IPS-NIHi7 (cell line): Measurements from ENCODE around the gene PCDH9.
"Not testable (repeated sequence)": the region's sequence is repeated elsewhere in the genome, so short reads cannot be mapped to it uniquely, and the experiment has no call there.

Experiments
- DNase-seq: peaks from one replicate; pipeline ENCODE4 v3.0.0; 2012; ENCODE audit warnings: mixed read lengths; ENCODE audit errors: extremely low spot score

Gene PCDH9

DNA sequence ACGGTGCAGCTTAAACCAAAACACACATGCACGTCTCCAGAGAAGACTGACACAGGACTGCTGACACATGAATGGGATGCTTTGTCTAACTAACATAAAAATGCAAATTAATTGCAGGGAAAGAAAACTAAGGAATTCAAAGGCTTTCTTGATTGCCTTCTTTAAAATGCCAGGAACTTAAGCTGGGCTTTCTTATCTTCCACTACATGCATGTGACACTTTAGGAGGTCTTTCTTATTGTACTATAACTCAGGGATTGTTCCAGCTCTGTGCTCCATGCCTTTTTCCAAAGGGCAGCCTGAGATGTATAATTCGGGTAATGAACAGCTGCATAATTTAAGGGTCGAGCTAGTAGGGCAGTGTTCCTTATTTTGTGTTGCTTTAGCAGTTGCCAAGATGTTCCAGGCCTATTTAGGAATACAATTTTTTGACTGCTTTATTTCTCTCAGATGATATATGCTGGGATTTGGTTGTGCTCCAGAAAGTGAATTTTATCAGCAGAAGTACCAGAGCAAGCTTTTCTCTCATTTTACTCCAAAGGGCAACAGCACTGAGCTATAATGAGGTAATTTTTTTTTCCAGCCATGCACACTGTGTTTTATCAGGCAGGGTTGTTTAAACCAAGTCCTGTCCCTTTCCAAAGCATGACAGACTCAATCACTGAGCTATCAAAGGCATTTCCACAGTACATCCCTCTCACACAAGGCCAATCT, 885.2 kb downstream of the PCDH9 start:
- no peak for DNase-seq

- no peak for DNase-seq
Observed at GRCh38 chr13:66343224-66343828, 886.8 kb downstream of the PCDH9 start.

GRCh38 chr13:66341635-66342377, 888.3 kb downstream of the PCDH9 start:
- DNase-seq = no peak

DNA sequence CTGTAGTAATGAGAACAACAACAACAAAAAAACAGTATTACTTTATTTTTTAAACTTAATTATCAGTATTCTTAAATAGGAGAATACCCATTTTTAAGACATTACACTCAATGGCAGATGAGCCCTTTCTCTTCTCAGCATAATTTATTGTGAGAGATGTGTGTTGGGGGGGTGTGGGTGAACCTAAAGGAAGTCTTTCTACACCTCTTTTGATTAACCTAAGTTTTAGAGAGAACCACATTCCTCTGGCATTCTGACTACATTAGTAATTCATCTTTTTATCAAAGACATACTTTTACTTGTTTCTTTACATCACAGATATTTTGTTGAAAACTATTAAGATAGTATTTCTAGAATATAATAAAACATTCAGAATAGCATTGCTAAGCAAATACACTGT, 890.9 kb downstream of the PCDH9 start:
- no peak for DNase-seq

DNA sequence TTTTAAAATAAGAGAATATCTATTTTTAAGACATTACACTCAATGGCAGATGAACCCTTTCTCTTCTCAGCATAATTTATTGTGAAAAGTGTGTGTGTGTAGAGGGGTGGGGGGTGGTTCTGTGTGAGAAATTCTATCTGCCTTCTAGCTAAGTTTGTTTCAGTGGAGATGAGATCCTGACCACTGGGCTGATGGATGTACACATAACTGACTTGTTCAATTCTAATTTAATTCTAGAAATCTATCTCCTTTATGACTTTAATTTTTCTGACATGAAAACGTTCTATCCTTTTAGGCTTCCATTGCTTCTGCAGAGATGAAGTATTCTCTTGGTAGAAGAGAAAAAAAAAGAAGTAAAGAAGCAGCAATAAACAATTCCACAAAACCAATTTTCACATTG, 891.6 kb downstream of the PCDH9 start:
- DNase-seq = no peak

DNA sequence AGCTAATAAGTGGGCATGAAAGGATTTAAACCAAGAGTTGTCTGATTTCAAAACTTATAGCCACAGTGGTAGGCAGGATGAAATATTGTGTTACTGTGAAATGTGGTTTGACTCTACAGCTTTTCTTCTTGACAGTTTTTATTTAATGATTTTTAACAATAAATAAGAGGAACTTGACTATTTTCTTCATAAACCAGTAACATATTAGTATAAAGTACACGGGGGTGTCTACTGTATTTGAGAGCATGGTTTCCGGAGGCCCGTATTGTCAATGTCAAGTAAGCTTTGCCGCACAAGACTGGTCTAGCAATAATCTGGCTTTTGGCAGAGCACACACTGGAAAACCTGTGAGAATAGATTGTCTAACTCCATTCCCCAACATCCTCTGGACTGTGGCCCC, 894.5 kb downstream of the PCDH9 start:
- DNase-seq = no peak

GRCh38 chr13:66329988-66330451, 900.1 kb downstream of the PCDH9 start:
- DNase-seq = no peak

DNA sequence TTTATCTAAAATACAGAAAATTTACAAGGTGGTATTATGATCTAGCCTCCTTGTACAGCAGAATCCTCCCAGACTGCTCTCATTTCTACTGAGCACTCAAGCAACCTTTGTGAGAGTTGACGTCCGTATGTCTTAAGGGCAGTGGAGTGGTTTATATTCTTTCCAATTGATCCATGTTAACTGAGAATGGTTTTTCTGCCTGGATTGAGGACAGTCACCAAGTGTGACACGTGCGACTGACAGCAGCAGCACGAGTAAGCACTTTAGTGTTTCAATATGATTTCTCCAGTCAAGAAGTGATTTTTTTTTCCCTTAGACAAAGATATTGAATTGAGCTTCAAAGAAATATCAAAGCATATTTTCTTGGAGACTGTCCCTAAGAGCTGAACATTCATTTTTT, 901.7 kb downstream of the PCDH9 start:
- no peak for DNase-seq

DNA sequence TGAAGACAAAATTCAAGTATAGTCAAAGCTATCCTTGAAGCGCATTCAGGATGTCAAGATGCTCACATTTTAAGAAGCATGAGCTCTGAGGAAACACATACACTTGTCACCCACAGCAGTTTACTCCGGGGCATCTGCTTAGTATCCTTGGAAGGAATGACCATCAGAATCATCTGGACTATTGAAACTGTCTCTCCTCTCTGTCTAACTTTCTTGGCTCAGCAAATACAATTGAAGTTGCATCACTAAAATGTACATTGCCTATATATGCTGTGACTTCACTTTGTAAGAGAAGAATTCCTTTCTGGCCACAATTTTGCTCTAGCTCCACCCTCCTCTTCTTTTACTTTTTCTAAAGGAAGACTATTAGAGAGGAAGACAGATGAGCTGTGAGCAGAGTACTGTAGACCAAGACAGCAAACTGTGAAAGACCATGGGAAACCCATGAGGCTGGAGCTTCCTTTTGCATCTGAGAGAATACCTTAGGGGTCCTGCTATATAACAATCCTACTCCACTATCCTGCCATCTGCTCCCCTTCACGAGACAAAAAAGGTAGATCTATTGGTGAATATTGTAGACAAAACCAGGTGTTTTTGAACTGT, 906.3 kb downstream of the PCDH9 start:
- no peak for DNase-seq

DNA sequence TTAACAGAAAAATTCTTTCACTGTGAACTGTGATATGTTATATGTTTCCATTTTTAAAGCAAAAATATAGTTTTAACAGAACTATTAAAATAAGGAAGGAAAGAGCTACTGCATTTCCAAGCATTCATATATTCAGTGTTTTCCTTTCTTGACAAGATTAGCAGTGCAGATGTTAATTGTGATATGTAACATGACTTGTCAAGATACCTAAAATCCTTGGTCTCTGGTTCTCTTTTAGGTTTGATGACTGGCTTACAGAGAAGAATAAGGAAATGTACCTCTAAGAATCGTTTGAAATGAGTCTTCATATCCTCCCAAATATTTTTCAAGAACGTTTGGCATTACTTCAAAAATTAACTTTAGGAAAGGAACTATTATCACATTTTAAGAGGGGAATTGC, 907.2 kb downstream of the PCDH9 start:
- DNase-seq = no peak

DNA sequence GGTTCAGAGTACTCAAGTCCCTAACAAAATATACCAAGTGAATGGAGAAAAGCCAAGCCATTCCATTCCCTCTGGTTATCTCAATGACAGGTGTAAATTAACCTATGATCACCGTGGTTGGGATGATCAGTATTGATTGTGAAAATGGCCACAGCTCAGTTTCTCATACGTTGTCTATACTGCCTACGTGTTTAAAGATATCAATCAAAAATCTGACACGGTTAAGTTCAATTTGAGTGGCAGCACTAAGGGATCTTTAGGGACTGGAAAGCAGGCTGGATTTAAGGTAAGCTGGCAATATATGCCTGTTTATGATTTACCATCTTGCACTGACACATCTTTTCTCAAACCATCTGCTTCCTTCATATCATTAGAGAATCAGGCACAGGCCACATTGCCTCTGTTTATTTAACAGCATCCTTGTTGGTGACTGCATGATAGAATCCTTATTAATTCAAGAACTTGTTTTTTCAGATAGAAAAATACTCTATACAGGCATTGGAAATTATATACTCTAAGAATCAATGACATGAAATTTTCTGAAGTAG, 907.9 kb downstream of the PCDH9 start:
- DNase-seq = no peak

DNA sequence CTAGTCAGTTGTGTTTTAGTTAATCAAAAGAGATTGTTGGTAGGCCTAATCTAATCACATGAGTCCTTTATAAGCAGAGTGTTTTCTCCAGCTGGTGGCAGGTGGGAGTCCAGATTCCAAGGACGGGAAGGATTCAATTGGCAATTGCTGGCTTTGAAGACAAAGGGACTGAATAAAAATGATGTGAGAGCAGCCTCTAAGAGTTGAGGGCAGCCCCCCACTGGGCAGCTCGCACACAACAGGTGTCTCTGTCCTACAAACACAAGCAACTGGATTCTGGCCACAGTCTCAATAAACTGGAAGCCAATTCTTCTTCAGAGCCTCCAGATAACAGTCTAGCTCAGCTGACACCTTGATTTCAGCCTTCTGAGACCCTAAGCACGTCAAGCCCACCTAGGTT, 915.2 kb downstream of the PCDH9 start:
- DNase-seq = no peak

GRCh38 chr13:66313413-66313812, 916.7 kb downstream of the PCDH9 start:
- DNase-seq = no peak

GRCh38 chr13:66312312-66313087, 917.6 kb downstream of the PCDH9 start:
- DNase-seq = no peak

GRCh38 chr13:66305961-66306617, 924.0 kb downstream of the PCDH9 start:
- DNase-seq = no peak

DNA sequence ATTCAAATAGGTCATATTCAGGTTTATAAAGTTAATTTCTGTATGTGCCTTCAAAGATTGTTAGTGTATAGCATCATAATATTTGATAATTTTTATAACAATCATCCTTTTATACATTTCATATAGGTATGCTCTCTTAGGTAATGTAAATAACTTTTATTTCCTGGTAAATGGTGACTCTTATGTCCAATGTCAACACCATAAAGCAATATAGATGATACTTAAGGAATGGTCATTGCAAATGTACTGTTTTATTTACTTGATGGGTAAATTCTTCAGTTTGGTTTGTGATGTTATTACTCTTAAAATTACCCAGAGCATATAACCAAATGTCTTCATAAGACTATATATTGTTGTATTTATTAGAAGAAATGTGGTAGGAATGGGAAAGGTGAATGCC, 928.7 kb downstream of the PCDH9 start:
- no peak for DNase-seq

GRCh38 chr13:66301006-66301405, 929.1 kb downstream of the PCDH9 start:
- no peak for DNase-seq

DNA sequence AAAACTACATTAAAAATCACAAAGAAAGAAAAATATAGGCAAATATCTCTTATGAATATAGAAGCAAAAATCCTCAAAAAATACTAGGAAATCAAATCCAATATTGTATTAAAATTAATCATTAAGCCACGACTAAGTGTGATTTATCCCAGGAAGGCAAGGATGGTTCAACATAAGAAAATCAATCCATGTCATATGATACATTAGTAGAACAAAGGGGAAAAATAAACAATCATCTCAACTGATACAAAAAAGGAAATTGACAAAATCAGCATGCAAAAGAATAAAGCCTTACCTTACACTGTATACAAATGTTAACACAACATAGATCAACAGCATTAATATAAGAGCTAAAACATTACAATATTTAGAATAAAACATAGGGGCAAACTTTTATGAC, 933.3 kb downstream of the PCDH9 start:
- DNase-seq = no peak

GRCh38 chr13:66296328-66296727, 933.8 kb downstream of the PCDH9 start:
- DNase-seq = no peak

- DNase-seq = not testable (repeated sequence)
Observed at GRCh38 chr13:66286806-66287205, 943.3 kb downstream of the PCDH9 start.

DNA sequence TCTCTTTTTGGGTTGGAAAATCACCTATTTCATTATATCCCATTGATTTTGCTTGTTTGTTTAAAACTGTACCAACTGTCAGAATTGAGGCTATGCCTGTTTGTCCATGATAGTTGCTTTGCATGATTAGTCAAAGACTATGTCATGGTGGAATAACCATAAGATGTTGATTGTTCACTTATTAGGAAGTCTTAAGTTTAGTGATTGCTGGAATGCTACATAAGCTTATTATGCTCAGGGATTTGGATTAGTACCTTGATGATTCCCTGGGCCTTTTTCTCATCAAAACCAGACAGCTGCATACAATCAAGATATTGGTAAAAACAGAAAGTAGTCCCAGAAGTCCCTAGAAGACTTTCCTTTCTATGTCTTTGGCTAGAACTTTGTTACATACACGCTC, 954.7 kb downstream of the PCDH9 start:
- DNase-seq = no peak
